GM12801 (cell line): Measurements from ENCODE around the gene FARP1.

Experiments
- CTCF ChIP-seq: IDR thresholded peaks from one replicate; pipeline ENCODE4 v1.5.1; 2011; ENCODE audit warnings: control low read depth; ENCODE audit not compliant: insufficient read length; ENCODE audit errors: extremely low read depth

The FARP1 gene

GRCh38 chr13:98260357-98261164 lies 117.7 kb downstream of the FARP1 start:
- no peak for TF ChIP-seq CTCF

DNA sequence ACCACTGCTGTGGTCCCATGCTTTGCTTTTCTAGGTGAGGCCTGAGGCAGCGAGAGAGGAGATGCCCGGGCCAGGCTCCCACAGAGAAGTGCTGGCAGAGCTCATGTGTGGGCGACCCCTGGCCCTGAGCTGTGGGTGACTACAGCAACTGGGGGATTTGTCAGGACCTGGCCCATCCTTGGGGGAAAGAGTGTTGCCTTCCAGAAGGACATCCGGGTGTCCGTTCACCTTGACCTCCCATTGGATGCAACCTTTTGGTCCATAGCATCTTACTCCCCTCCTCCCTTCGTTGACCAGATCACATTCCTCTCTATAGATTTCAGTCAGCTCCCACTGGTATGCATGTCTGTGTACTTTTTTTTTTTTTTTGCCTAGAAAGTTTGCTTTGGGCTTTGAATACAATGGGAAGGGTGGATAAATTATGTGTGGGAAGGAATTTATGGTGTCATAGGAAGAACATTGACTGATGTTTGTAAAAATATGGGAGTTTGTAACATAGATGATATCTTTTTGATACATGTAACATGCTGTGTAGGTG lies 118.3 kb downstream of the FARP1 start:
- TF ChIP-seq CTCF = no peak

- TF ChIP-seq CTCF = no peak
These were observed 119.4 kb downstream of the FARP1 start for GRCh38 chr13:98262292-98262691.

- no peak for TF ChIP-seq CTCF
These were observed 120.9 kb downstream of the FARP1 start for GRCh38 chr13:98263841-98264240.

- TF ChIP-seq CTCF = no peak
These were observed 122.0 kb downstream of the FARP1 start for GRCh38 chr13:98264877-98265276.

DNA sequence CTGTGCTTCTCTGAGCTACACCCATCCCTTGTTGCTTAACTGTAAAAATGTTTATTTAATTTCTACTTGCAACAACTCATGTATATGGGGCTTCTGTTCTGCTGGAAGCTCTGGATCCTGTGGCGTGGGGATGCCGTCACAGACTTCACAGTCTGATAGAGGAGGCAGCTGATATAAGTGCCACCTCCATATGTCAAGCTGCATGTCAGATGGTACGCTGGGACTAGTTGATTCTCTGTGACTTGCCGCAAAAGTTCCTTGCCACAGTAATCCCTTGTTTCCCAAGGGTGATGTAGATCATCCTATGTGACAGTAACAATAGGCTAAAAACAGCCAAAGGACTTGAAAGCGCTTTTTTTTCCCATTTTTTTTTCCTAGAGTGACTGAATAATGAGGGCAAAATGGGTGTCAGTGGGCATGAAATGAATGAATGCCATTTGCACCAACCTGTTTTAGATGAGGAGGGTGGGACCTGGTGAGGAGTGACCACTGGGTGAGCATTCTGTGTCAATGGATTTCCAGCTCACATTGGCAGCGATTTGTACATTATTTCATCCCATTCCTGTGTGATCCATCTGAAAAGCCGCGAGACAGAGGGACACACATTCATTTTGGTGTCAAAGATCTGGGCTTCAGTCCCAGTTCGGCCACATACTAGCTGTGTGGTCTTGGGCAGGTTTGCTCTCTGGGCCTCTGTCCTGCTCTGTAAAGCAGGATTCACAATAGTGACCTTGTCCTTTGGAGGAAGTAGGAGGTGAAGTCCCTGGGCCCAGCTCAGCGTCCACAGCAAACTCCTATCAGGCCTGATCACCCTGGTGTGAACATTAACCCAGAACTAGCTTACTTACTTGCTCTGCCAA lies 123.0 kb downstream of the FARP1 start:
- TF ChIP-seq CTCF = no peak

- TF ChIP-seq CTCF = no peak
These were observed 124.4 kb downstream of the FARP1 start for GRCh38 chr13:98267080-98267912.
